DOHH2 (cell line): Measurements from ENCODE around the gene CTSW.

Experiments used
- EZH2phosphoT487 ChIP-seq: fragments of 200-600 bp; sonication (generic); IDR thresholded peaks from 2 replicates; pipeline ENCODE4 v1.6.1; 2017; ENCODE audit warnings: borderline replicate concordance, mild to moderate bottlenecking, antibody characterized with exemption, low read length, moderate library complexity, mixed read lengths
- TF ChIP-seq, protein P1 (sequence below): fragments of 200-600 bp; sonication (generic); IDR thresholded peaks from one replicate; pipeline ENCODE4 v1.5.1; 2014; ENCODE audit warnings: antibody characterized with exemption, mild to moderate bottlenecking, low read depth, low read length; ENCODE audit not compliant: poor library complexity, severe bottlenecking

DNA sequence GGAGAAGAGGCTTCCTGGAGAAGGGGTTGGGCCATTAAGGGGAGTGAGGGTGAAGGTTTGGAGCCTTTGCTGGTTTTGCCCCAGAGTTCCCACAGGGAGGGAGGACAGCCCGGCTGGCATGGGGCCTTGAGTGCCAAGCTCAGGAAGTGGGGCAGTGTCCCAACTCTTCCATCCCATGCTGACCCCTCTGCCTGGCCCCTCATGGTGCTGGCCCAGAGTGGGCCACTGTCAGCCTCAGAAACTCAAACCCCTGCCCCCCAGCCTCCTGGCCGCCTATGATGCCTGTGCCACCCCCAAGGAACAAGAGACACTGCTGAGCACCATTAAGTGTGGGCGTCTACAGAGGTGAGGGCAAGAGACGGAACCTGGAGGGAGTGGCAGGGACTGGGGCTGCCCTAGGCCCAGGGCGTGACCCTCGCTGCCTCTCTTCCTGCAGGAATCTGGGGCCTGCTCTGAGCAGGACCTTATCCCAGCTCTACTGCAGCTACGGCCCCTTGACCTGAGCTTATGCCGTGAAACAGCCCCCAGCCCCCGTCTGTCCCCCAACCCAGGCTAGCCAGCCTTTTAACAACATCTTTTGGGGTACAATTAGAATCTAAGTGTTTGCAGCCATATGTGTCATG lies 14.0 kb upstream of the CTSW start:
- TF ChIP-seq, protein P1, sequence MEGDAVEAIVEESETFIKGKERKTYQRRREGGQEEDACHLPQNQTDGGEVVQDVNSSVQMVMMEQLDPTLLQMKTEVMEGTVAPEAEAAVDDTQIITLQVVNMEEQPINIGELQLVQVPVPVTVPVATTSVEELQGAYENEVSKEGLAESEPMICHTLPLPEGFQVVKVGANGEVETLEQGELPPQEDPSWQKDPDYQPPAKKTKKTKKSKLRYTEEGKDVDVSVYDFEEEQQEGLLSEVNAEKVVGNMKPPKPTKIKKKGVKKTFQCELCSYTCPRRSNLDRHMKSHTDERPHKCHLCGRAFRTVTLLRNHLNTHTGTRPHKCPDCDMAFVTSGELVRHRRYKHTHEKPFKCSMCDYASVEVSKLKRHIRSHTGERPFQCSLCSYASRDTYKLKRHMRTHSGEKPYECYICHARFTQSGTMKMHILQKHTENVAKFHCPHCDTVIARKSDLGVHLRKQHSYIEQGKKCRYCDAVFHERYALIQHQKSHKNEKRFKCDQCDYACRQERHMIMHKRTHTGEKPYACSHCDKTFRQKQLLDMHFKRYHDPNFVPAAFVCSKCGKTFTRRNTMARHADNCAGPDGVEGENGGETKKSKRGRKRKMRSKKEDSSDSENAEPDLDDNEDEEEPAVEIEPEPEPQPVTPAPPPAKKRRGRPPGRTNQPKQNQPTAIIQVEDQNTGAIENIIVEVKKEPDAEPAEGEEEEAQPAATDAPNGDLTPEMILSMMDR = no peak
- TF ChIP-seq EZH2phosphoT487 = no peak
